NCI-H1930 (cell line): ENCODE measurements around the gene PRAMEF1.
A peak's percentile ranks its signal among the peaks of the same experiment; 100 is the strongest.
"Not testable (repeated sequence)": the region's sequence is repeated elsewhere in the genome, so short reads cannot be mapped to it uniquely, and the experiment has no call there.

Source experiments
- DNase-seq, 2 experiments: peaks; one replicate each; lab custom pipeline; 2025; lab: John Stamatoyannopoulos, UW

Gene PRAMEF1

GRCh38 chr1:12775443-12775842 is 15.8 kb upstream of the PRAMEF1 start:
- no peak for DNase-seq

GRCh38 chr1:12776801-12777557 is 14.2 kb upstream of the PRAMEF1 start:
- DNase-seq: no peak

DNA sequence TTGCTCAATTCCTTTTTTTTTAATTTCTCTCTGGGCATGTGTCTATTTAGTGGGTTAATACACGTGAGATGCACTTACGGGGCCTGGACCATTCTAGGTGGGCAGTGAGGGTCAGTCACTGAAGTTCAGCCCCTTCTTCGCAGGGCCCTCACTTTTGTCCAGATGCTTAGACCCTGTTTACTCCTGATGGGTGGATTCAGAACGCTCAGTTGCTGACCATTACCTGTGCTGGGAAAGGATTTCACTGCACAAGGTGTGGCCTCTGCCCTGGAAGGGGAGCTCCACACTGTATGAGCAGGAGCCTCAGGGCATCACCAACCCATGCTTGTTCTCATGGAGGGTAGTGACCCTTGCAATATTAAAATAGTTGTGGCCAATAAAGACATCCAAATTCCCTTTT is 13.1 kb upstream of the PRAMEF1 start:
- DNase-seq: no peak

- DNase-seq: no peak
Observed at GRCh38 chr1:12778907-12779306, 12.3 kb upstream of the PRAMEF1 start.

- peak in 1 of 2 experiments; percentile 24 for DNase-seq
Observed at GRCh38 chr1:12781488-12781887, 9.7 kb upstream of the PRAMEF1 start.

DNA sequence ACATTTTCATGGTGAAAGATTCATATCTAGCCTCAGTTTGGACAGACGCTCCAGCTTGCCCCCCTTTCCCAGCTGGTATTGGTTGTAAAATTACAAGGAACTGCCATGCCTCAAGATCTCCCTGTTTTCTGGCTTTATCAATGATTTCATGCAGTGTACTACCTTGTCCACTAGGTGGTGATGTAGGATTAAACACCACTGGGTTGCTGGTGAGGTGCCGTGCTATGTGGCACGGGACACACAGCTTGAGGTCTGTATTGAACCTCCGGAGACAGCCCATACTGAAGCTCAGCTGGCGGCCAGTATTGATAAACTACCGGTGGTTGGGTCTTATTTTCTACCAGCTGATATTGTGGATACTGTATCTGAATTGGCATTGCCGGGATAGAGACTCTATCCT is 7.4 kb upstream of the PRAMEF1 start:
- DNase-seq: peak in 1 of 2 experiments; percentile 9

- DNase-seq: not testable (repeated sequence)
Observed at GRCh38 chr1:12784729-12785128, 6.5 kb upstream of the PRAMEF1 start.

- DNase-seq: no peak
Observed at GRCh38 chr1:12798911-12799310, 7.7 kb downstream of the PRAMEF1 start.

DNA sequence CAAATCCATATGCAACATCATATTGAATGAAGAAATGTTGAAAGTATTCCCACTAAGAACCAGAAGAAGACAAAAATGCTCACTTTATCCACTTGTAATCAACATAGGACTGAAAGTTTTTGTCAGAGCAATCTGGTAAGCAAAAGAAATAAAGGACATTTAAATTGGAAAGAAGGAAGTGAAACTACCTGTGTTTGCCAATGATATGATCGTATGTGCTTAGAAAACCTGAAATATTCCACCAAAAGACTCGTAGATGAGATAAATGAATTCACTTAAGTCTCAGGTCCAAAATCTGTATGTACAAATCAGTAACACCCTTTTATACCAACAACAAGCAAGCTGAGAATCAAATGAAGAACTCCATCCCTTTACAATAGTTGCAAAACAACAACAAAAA is 8.5 kb downstream of the PRAMEF1 start:
- no peak for DNase-seq

- DNase-seq: no peak
Observed at GRCh38 chr1:12809933-12810332, 18.7 kb downstream of the PRAMEF1 start.

GRCh38 chr1:12810691-12811408 is 19.7 kb downstream of the PRAMEF1 start:
- no peak for DNase-seq

DNA sequence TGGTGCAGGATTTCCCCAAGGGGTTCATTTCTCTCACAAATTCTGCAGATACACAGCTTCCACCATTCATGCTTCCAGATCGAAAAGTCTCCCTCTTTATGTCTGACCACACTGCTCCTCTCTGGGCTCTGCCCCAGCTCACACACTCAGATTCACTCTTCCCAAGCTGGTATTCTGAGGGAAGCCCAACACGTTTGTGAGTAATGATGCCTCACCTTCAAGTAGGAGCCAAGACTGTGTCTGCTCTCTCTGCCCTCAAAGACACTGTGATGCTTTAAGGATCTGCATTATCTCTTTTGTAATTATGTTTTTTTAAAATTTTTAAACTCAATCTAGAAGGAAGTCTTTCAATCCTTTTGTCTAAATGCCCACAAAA is 20.2 kb downstream of the PRAMEF1 start:
- no peak for DNase-seq

DNA sequence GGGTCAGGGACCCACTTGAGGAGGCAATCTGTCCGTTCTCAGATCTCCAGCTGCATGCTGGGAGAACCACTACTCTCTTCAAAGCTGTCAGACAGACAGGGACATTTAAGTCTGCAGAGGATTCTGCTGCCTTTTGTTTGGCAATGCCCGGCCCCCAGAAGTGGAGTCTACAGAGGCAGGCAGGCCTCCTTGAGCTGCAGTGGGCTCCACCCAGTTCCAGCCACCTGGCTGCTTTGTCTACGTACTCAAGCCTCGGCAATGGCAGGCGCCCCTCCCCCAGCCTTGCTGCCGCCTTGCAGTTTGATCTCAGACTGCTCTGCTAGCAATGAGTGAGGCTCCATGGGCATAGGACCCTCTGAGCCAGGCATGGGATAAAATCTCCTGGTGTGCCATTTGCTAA is 27.9 kb downstream of the PRAMEF1 start:
- DNase-seq: not testable (repeated sequence)

GRCh38 chr1:12831310-12831709 is 40.1 kb downstream of the PRAMEF1 start, which contains the start of gene PRAMEF11:
PRAMEF11 (minus strand) TSS chr1:12831410; CDS start chr1:12828789, 2,621 bp downstream.
- not testable (repeated sequence) for DNase-seq

- DNase-seq: not testable (repeated sequence)
Observed at GRCh38 chr1:12833251-12833650, 42.1 kb downstream of the PRAMEF1 start.
